Measurements from ENCODE around the gene WAS.

The WAS gene

GRCh38 chrX:48736303-48736702 lies 52.7 kb downstream of the WAS start:
- Histone ChIP-seq H3K36me3 (ENCODE audit: insufficient read depth, low read length) (no peaks in the 10 kb centered on the region), H3K27ac (0 out of 2 replicates have a peak overlapping the region, but pooled peaks have one; percentile 13), H3K4me3 (peak overlapping the region; percentile 87), H3K9me3 (ENCODE audit: low read depth, low read length) (no peaks in the 10 kb centered on the region), H3K9ac (ENCODE audit: insufficient read length) (peak overlapping the region; percentile 68)
- DNase-seq (ENCODE audit: low read depth, low spot score) = no peak
- TF ChIP-seq EZH2 (IDR thresholded peaks at IDR 0.05) (no peak), FOXP2 (optimal IDR thresholded peaks at IDR 0.05; ENCODE audit: control extremely low read depth, extremely low read length, insufficient read depth) (no peak), POLR2AphosphoS5 (IDR thresholded peaks at IDR 0.05; ENCODE audit: borderline replicate concordance, low read depth, low read length) (no peak)

- Histone ChIP-seq H3K27ac (peak overlapping the region; percentile 48; the same call in 1 of the 2 replicates), H3K9ac (ENCODE audit: insufficient read length) (peak overlapping the region; percentile 68), H3K4me3 (peak overlapping the region; percentile 87), H3K36me3 (ENCODE audit: insufficient read depth, low read length) (no peaks in the 10 kb centered on the region), H3K9me3 (ENCODE audit: low read depth, low read length) (no peaks in the 10 kb centered on the region)
- no peak for TF ChIP-seq POLR2AphosphoS5 (IDR thresholded peaks at IDR 0.05; ENCODE audit: borderline replicate concordance, low read depth, low read length)
- TF ChIP-seq FOXP2 (optimal IDR thresholded peaks at IDR 0.05; ENCODE audit: control extremely low read depth, extremely low read length, insufficient read depth) = no peak
- TF ChIP-seq EZH2 (IDR thresholded peaks at IDR 0.05) = no peak
- no peak for DNase-seq (ENCODE audit: low read depth, low spot score)
Measured at GRCh38 chrX:48736878-48737212, 53.2 kb downstream of the WAS start.

GRCh38 chrX:48737213-48737938 lies 53.8 kb downstream of the WAS start:
- peak overlapping the region; percentile 93 for H3K27ac ChIP-seq

GRCh38 chrX:48737940-48738339 lies 54.3 kb downstream of the WAS start:
- Histone ChIP-seq H3K27ac (peak overlapping the region; percentile 93), H3K36me3 (ENCODE audit: insufficient read depth, low read length) (no peaks in the 10 kb centered on the region), H3K9ac (ENCODE audit: insufficient read length) (peak overlapping the region; percentile 83), H3K9me3 (ENCODE audit: low read depth, low read length) (no peaks in the 10 kb centered on the region), H3K4me3 (peak overlapping the region; percentile 87)
- DNase-seq (ENCODE audit: low read depth, low spot score) = no peak
- TF ChIP-seq FOXP2 (optimal IDR thresholded peaks at IDR 0.05; ENCODE audit: control extremely low read depth, extremely low read length, insufficient read depth) (no peak), EZH2 (IDR thresholded peaks at IDR 0.05) (no peak)

More at GRCh38 chrX:48737213-48737938, 53.8 kb downstream of the WAS start:
- Histone ChIP-seq H3K9ac (ENCODE audit: insufficient read length) (peak overlapping the region; percentile 83), H3K9me3 (ENCODE audit: low read depth, low read length) (no peaks in the 10 kb centered on the region), H3K4me3 (peak overlapping the region; percentile 87), H3K36me3 (ENCODE audit: insufficient read depth, low read length) (no peaks in the 10 kb centered on the region)
- DNase-seq (ENCODE audit: low read depth, low spot score) = peak; percentile 92
- TF ChIP-seq POLR2AphosphoS5 (IDR thresholded peaks at IDR 0.05; ENCODE audit: borderline replicate concordance, low read depth, low read length) = peak; percentile 69; the same call in 1 of the 2 replicates
- no peak for TF ChIP-seq EZH2 (IDR thresholded peaks at IDR 0.05)
